CD14-positive monocyte (primary cell): ENCODE data around the gene CXCL3. TPM values are rescaled to one million over a fixed set of nuclear protein-coding genes. Genes with fewer than 3 reads are reported as not detected.

Source experiments
- DNase-seq, 3 donors: peaks; one replicate each; pipeline ENCODE4 v3.0.0-alpha.2; 2011 to 2022
- H2AFZ ChIP-seq: 2 replicates; pipeline ENCODE4 v1.6.0; 2012; ENCODE audit warnings: mild to moderate bottlenecking, low read depth, low read length, inconsistent platforms; ENCODE audit not compliant: insufficient read depth, poor library complexity, severe bottlenecking
- H3K27ac ChIP-seq, 2 donors: 1 replicate in 1 of 2; 2 replicates in 1 of 2; pipeline ENCODE4 v1.5.1; 2012 to 2013; ENCODE audit warnings: low read length in 2 of 2, control low read depth in 1 of 2, inconsistent platforms in 1 of 2, low read depth in 1 of 2, mild to moderate bottlenecking in 1 of 2
- H3K27me3 ChIP-seq, 2 donors: one replicate each; pipeline versions ENCODE4 v1.6.0 to v1.6.1; 2011 to 2013; ENCODE audit warnings: low read length in 2 of 2; ENCODE audit not compliant: control insufficient read depth in 2 of 2, insufficient read depth in 2 of 2
- H3K36me3 ChIP-seq, 2 donors: replicated peaks in 1 of 2; 1 replicate in 1 of 2; 2 replicates in 1 of 2; pipeline versions ENCODE4 v1.5.1 to v1.6.1; 2012 to 2013; ENCODE audit warnings: low read length in 2 of 2, control low read depth in 1 of 2, inconsistent platforms in 1 of 2, mild to moderate bottlenecking in 1 of 2; ENCODE audit not compliant: insufficient read depth in 2 of 2, control insufficient read depth in 1 of 2
- H3K4me1 ChIP-seq, 2 donors: 1 replicate in 1 of 2; 2 replicates in 1 of 2; pipeline versions ENCODE4 v1.5.1 to v1.6.1; 2012 to 2013; ENCODE audit warnings: low read length in 2 of 2, control low read depth in 1 of 2, inconsistent platforms in 1 of 2, mild to moderate bottlenecking in 1 of 2, moderate library complexity in 1 of 2; ENCODE audit not compliant: insufficient read depth in 2 of 2, control insufficient read depth in 1 of 2
- H3K4me2 ChIP-seq: replicated peaks from 2 replicates; pipeline ENCODE3; 2012; ENCODE audit warnings: low read length, moderate library complexity, mild to moderate bottlenecking; ENCODE audit not compliant: poor library complexity, severe bottlenecking; ENCODE audit errors: extremely low read depth
- H3K4me3 ChIP-seq, 3 experiments: fragments of 200-600 bp in 1 of 3; sonication (generic) in 1 of 3; replicated peaks in 1 of 3; 1 replicate in 2 of 3; 2 replicates in 1 of 3; pipeline ENCODE4 v1.5.1; 2011 to 2013; ENCODE audit warnings: low read length in 3 of 3, mild to moderate bottlenecking in 3 of 3, control low read depth in 2 of 3, low read depth in 2 of 3, inconsistent platforms in 1 of 3, moderate library complexity in 1 of 3
- H3K79me2 ChIP-seq: 2 replicates; pipeline ENCODE4 v1.6.0; 2012; ENCODE audit warnings: mild to moderate bottlenecking, control low read depth, inconsistent platforms, low read length, moderate library complexity; ENCODE audit not compliant: insufficient read depth
- H3K9ac ChIP-seq: 2 replicates; pipeline ENCODE4 v1.6.0; 2017; ENCODE audit warnings: low read length, mild to moderate bottlenecking; ENCODE audit not compliant: insufficient read depth, poor library complexity, severe bottlenecking
- H3K9me3 ChIP-seq, 2 donors: replicated peaks in 1 of 2; 1 replicate in 1 of 2; 2 replicates in 1 of 2; pipeline versions ENCODE4 v1.5.1 to v1.6.1; 2012 to 2013; ENCODE audit warnings: low read length in 2 of 2, control low read depth in 1 of 2; ENCODE audit not compliant: control insufficient read depth in 1 of 2, insufficient read depth in 1 of 2
- H4K20me1 ChIP-seq: 2 replicates; pipeline ENCODE4 v1.6.0; 2012; ENCODE audit warnings: mild to moderate bottlenecking, low read length, control low read depth, moderate library complexity; ENCODE audit not compliant: insufficient read depth
- H3K27ac Mint-ChIP-seq, 7 donors: one replicate each; pipeline ENCODE4 v1.8.0; 2020; ENCODE audit warnings: mild to moderate bottlenecking in 7 of 7, mixed read lengths in 7 of 7, moderate library complexity in 6 of 7, inconsistent platforms in 2 of 7
- H3K27me3 Mint-ChIP-seq, 3 donors: one replicate each; pipeline ENCODE4 v1.8.0; 2021 to 2022; ENCODE audit warnings: low read depth in 3 of 3, mild to moderate bottlenecking in 3 of 3, mixed read lengths in 3 of 3, moderate library complexity in 3 of 3, inconsistent platforms in 1 of 3
- H3K36me3 Mint-ChIP-seq, 2 donors: one replicate each; pipeline ENCODE4 v1.8.0; 2020; ENCODE audit warnings: mixed read lengths in 2 of 2, inconsistent platforms in 1 of 2, mild to moderate bottlenecking in 1 of 2
- H3K4me1 Mint-ChIP-seq: one replicate; pipeline ENCODE4 v1.8.0; 2020; ENCODE audit warnings: mild to moderate bottlenecking, mixed read lengths
- H3K4me3 Mint-ChIP-seq, 2 donors: one replicate each; pipeline ENCODE4 v1.8.0; 2020; ENCODE audit warnings: mild to moderate bottlenecking in 2 of 2, mixed read lengths in 2 of 2, moderate library complexity in 1 of 2
- H3K9me3 Mint-ChIP-seq, 7 donors: one replicate each; pipeline ENCODE4 v1.8.0; 2020 to 2022; ENCODE audit warnings: mixed read lengths in 7 of 7, mild to moderate bottlenecking in 6 of 7, moderate library complexity in 6 of 7, inconsistent platforms in 2 of 7
- WGBS: methylation state at CpG from one replicate; pipeline ENCODE4 v1.1.5; 2013; ENCODE audit warnings: missing lambda C conversion rate; ENCODE audit not compliant: insufficient coverage; 5-methylcytosine and 5-hydroxymethylcytosine counted together
- intact Hi-C, 2 donors: fragments of 100-400 bp; cut with micrococcal nuclease; formaldehyde crosslinking; loops; one replicate each; pipeline versions ENCODE4 v1.15.0 to v1.15.1; 2023
- polyA minus RNA-seq: library from RNA; depleted of rRNA, polyadenylated mRNA; stranded (reverse); fragments of >200 nt; gene quantifications from 2 replicates; pipeline ENCODE4 v1.2.3, GENCODE V29; 2012
- polyA plus RNA-seq, 3 donors: library from polyadenylated mRNA; depleted of rRNA in 1 of 3; unstranded in 2 of 3; stranded (reverse) in 1 of 3; fragments of 300-500 nt in 2 of 3; fragments of >200 nt in 1 of 3; fragmentation: Illumina TruSeq in 2 of 3; gene quantifications; 1 replicate in 2 of 3; 2 replicates in 1 of 3; pipeline ENCODE4 v1.2.3, GENCODE V29; 2012 to 2021
- total RNA-seq, 12 experiments: library from RNA in 1 of 12; stranded (reverse) in 1 of 12; fragments of 120-200 nt in 1 of 12; gene quantifications; one replicate each; pipeline ENCODE4 v1.2.4 and lab custom pipeline; 2013 to 2026; ENCODE audit warnings: mixed read lengths in 6 of 12, inconsistent platforms in 1 of 12
- TF ChIP-seq, protein P1 (sequence below): fragments of 200-600 bp; IDR thresholded peaks from one replicate; pipeline ENCODE4 v1.8.0; 2022; ENCODE audit warnings: antibody characterized with exemption, mild to moderate bottlenecking

The CXCL3 gene
- total RNA-seq (2013), result 0.31 TPM
- polyA plus RNA-seq (1 to 10 TPM; 2.5 to 4.4 (median 3.7) TPM), polyA minus RNA-seq (0.72 TPM in 1 of 2 replicates, not detected in the other), total RNA-seq (lab: John Stamatoyannopoulos, UW) (4.9 to 1,108 (median 31.7) reads per million in 11 experiments)

DNA sequence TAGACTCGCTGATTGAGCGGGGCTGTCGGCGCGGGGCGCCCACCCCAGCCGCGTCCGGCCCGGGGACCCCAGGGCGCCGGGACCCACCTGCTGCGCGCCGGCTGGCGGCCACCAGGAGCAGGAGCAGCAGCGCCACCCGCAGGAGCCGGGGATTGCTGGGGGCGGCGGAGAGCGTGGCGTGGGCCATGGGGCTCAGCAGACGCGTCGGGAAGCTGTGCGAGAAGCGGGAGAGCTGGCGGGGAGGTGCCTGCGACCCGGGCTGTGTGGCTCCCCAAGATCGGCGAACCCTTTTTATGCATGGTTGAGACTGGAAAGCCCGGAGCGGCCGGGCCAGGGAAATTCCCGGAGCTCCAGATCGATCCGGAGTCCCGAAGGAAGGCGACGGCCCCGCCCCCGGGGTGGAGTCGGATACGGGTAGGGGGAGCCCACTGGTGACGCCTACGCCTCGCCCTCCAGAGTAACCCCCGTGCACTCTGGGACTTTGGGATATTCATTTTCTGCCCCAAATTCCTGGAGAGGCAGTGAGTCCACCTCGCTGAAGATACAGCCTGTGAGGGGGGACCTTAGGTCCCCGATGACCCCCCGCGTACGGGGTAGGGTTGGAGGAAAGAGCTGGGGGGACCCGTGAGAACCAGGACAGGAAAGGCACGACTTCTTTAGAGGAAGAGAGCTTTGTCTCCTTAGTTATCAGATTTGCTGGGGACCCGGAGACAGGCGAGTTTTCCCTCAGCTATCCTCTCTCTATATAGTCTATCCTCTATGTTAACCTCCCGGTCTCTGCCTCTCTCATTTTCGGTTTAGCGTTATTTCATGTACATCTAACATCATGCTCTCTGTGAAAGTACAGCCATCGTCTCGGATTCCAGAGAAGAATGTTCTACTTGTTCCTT, at the start of gene CXCL3:
TSS of gene CXCL3 (minus strand) at position 265 of the 890 bp plus-strand sequence. CDS start at position 187, 78 bp downstream.
- Histone ChIP-seq H4K20me1 (no peaks in the 10 kb centered on the region), H3K27me3 (peaks cover 19 to 28% of the 10 kb centered on the region in 2 donors), H3K9ac (peak within 1 kb of the TSS; percentile 69), H3K4me2 (peak within 1 kb of the TSS; percentile 93), H3K36me3 (no peaks in the 10 kb centered on the region), H2AFZ (peak within 1 kb of the TSS; percentile 95), H3K79me2 (no peaks in the 10 kb centered on the region), H3K4me1 (peaks cover 23 to 31% of the 10 kb centered on the region in 2 donors), H3K27ac (peak within 1 kb of the TSS in 1 of 2 donors; percentile 49), H3K4me3 (peak within 1 kb of the TSS; percentile 62 to 91 (median 85)), H3K9me3 (no peaks in the 10 kb centered on the region)
- Mint-ChIP-seq H3K36me3 (peaks cover 0 to 6% of the 10 kb centered on the region in 2 donors), H3K4me3 (peak within 1 kb of the TSS; percentile 80 to 89), H3K27ac (peak within 1 kb of the TSS in 6 of 7 donors; percentile 34 to 92 (median 85)), H3K27me3 (peaks cover 11 to 31% (median 27%) of the 10 kb centered on the region in 3 donors), H3K4me1 (peaks cover 30% of the 10 kb centered on the region), H3K9me3 (peaks cover 0 to 2% (median 0%) of the 10 kb centered on the region in 7 donors)
- intact Hi-C loops, result loop anchor here in 1 of 2 donors (10.0 kb wide), 1 partner anchor 374 kb away; no protein-coding TSS in a partner anchor
- peak; percentile 21 to 88 (median 27) for DNase-seq
- TF ChIP-seq, protein P1, sequence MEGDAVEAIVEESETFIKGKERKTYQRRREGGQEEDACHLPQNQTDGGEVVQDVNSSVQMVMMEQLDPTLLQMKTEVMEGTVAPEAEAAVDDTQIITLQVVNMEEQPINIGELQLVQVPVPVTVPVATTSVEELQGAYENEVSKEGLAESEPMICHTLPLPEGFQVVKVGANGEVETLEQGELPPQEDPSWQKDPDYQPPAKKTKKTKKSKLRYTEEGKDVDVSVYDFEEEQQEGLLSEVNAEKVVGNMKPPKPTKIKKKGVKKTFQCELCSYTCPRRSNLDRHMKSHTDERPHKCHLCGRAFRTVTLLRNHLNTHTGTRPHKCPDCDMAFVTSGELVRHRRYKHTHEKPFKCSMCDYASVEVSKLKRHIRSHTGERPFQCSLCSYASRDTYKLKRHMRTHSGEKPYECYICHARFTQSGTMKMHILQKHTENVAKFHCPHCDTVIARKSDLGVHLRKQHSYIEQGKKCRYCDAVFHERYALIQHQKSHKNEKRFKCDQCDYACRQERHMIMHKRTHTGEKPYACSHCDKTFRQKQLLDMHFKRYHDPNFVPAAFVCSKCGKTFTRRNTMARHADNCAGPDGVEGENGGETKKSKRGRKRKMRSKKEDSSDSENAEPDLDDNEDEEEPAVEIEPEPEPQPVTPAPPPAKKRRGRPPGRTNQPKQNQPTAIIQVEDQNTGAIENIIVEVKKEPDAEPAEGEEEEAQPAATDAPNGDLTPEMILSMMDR, result peak; percentile 66
- WGBS, result 0% methylated on average over 54 of the region's 64 CpGs

DNA sequence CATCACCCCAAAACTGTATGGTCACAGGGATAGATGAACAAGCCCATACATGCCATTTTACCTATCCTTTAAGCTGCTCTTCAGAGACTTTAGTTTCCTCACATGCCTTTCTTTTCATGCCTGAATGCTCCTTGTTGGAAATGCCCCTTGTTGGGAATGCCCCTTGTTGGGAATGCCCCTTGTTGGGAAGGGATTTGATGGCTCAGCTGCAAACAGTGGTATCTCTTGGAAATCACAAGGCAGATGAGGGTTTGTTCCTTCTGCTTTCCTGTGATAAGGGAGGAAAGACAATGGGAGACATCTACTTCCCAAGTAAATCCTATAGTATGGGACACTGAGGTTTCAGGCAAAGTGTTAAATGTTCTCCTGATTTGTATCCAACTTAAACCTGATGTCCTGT, 49.0 kb upstream of the CXCL3 start:
- H3K9ac ChIP-seq, result no peak overlapping the region
- H3K27me3 Mint-ChIP-seq, result peaks cover 0 to 1% (median 0%) of the 10 kb centered on the region in 3 donors
- no peaks in the 10 kb centered on the region for H4K20me1 ChIP-seq
- H3K4me1 Mint-ChIP-seq, result peaks cover 36% of the 10 kb centered on the region
- no peak overlapping the region for H3K27ac Mint-ChIP-seq
- TF ChIP-seq, protein P1, result no peak
- H3K36me3 ChIP-seq, result no peaks in the 10 kb centered on the region
- no peak for DNase-seq
- H3K9me3 ChIP-seq, result no peaks in the 10 kb centered on the region
- no peak overlapping the region for H3K4me2 ChIP-seq
- no peak overlapping the region for H3K4me3 Mint-ChIP-seq
- intact Hi-C loops, result no loop called here
- H3K4me1 ChIP-seq, result peaks cover 38 to 43% of the 10 kb centered on the region in 2 donors
- H3K36me3 Mint-ChIP-seq, result no peaks in the 10 kb centered on the region
- no peak overlapping the region for H3K4me3 ChIP-seq
- no peaks in the 10 kb centered on the region for H3K27me3 ChIP-seq
- H3K79me2 ChIP-seq, result no peaks in the 10 kb centered on the region
- H2AFZ ChIP-seq, result no peak overlapping the region
- no peak overlapping the region for H3K27ac ChIP-seq
- H3K9me3 Mint-ChIP-seq, result peaks cover 0 to 2% (median 0%) of the 10 kb centered on the region in 7 donors
